Measurements from ENCODE around the gene C12orf57. TPM values are rescaled to one million over a fixed set of nuclear protein-coding genes. Genes with fewer than 3 reads are reported as not detected.

C12orf57 gene
- total and polyA plus RNA-seq, 2 of the 13 experiments (the other 11 are each of a cell fraction or from before 2014, with no cell fraction given) = 84.0 to 287 TPM

- 92% methylated on average over 6 of the region's 6 CpGs for WGBS (ENCODE audit: low lambda C conversion rate)
- Histone ChIP-seq H3K4me3 (replicated peaks in 1 of 3; ENCODE audit: insufficient read depth in 1 of 3, low read depth in 2 of 3, low read length in 3 of 3) (no peak overlapping the region), H3K9ac (ENCODE audit: insufficient read depth, low read depth, low read length) (no peak overlapping the region), H3K79me2 (ENCODE audit: insufficient read depth, low read length) (peaks cover 4% of the 10 kb centered on the region), H3K27ac (ENCODE audit: extremely low read length, insufficient read depth, low read length) (no peak overlapping the region), H2AFZ (ENCODE audit: low read length) (no peak overlapping the region), H4K20me1 (ENCODE audit: insufficient read depth, low read length) (no peaks in the 10 kb centered on the region), H3K36me3 (replicated peaks in 1 of 2; ENCODE audit: control insufficient read depth in 1 of 2, insufficient read depth in 2 of 2, low read length in 2 of 2) (peaks cover 0 to 20% of the 10 kb centered on the region in 2 experiments; a peak in 3 of 5 replicates), H3K4me1 (ENCODE audit: insufficient read depth, low read length) (peaks cover 35% of the 10 kb centered on the region), H3K4me2 (ENCODE audit: low read depth, low read length) (no peak overlapping the region), H3K27me3 (ENCODE audit: control insufficient read depth in 1 of 2, insufficient read depth in 2 of 2, low read length in 2 of 2) (no peaks in the 10 kb centered on the region; a peak in 1 of 5 replicates), H3K9me3 (ENCODE audit: low read length) (no peaks in the 10 kb centered on the region)
- ATAC-seq (no peak), DNase-seq (ENCODE audit: low spot score) (no peak), FAIRE-seq (no peak)
- intact Hi-C loops (cut with micrococcal nuclease; ENCODE audit: unreplicated experiment) (loop anchor here (2.0 kb wide), 1 partner anchor 15 kb away; no protein-coding TSS in a partner anchor), in situ Hi-C loops (cut with HindIII; ENCODE audit: extremely low pct_ligation_motif_present, low pct_unique_long_range_greater_than_20kb) (no loop called here)
- BruUV-seq (replicated peaks) = no TSS peak
- POLR2A ChIA-PET = interaction anchor here (0.6 to 3.8 kb wide), 6 partner anchors 10 to 184 kb away, joined by 3 to 55 read pairs (median 16); partner anchors contain the start of genes C12orf57 and RNU7-1
- CTCF ChIA-PET (ENCODE audit: low intra/inter-chr PET ratio, low total read pairs) = interaction anchor here (0.8 to 1.9 kb wide), 4 partner anchors 14 to 55 kb away, joined by 4 to 16 read pairs (median 7); partner anchors contain the start of gene C12orf57
- TF ChIP-seq KDM5B (CRISPR knock-in tag; IDR thresholded peaks at IDR 0.05; ENCODE audit: borderline replicate concordance) (peak; percentile 1; the same call in 1 of the 2 replicates), SIN3B (IDR thresholded peaks at IDR 0.05; ENCODE audit: low read length) (no peak)
Observed at GRCh38 chr12:6923851-6924250, 20.0 kb upstream of the C12orf57 start.

GRCh38 chr12:6925239-6925539 is 18.6 kb upstream of the C12orf57 start:
- H3K4me1 ChIP-seq (ENCODE audit: insufficient read depth, low read length) = peaks cover 47% of the 10 kb centered on the region
- ChIA-PET POLR2A (interaction anchor here (1.0 to 3.8 kb wide), 14 partner anchors 9 to 183 kb away, joined by 3 to 55 read pairs (median 8); partner anchors contain the start of genes C12orf57, RNU7-1 and SPSB2), CTCF (ENCODE audit: low intra/inter-chr PET ratio, low total read pairs) (no interaction called here)
- H3K36me3 ChIP-seq (replicated peaks in 1 of 2; ENCODE audit: control insufficient read depth in 1 of 2, insufficient read depth in 2 of 2, low read length in 2 of 2) = peaks cover 0 to 12% of the 10 kb centered on the region in 2 experiments; a peak in 3 of 5 replicates
- in situ Hi-C loops (cut with HindIII; ENCODE audit: extremely low pct_ligation_motif_present, low pct_unique_long_range_greater_than_20kb) = no loop called here
- H3K9me3 ChIP-seq (ENCODE audit: low read length) = no peaks in the 10 kb centered on the region
- 75% methylated on average over 1 of the region's 1 CpG for WGBS (ENCODE audit: low lambda C conversion rate)
- intact Hi-C loops (cut with micrococcal nuclease; ENCODE audit: unreplicated experiment) = loop anchor here (2.0 to 5.0 kb wide), 2 partner anchors 14 to 187 kb away; no protein-coding TSS in a partner anchor
- H3K4me2 ChIP-seq (ENCODE audit: low read depth, low read length) = peak overlapping the region; percentile 80
- no peaks in the 10 kb centered on the region; a peak in 1 of 5 replicates for H3K27me3 ChIP-seq (ENCODE audit: control insufficient read depth in 1 of 2, insufficient read depth in 2 of 2, low read length in 2 of 2)
- H3K4me3 ChIP-seq (replicated peaks in 1 of 3; ENCODE audit: insufficient read depth in 1 of 3, low read depth in 2 of 3, low read length in 3 of 3) = no peak overlapping the region
- no peak overlapping the region for H2AFZ ChIP-seq (ENCODE audit: low read length)
- peaks cover 17% of the 10 kb centered on the region for H3K79me2 ChIP-seq (ENCODE audit: insufficient read depth, low read length)
- H3K9ac ChIP-seq (ENCODE audit: insufficient read depth, low read depth, low read length) = 0 out of 2 replicates have a peak overlapping the region, but pooled peaks have one; percentile 13
- BruUV-seq (replicated peaks) = no TSS peak
- H3K27ac ChIP-seq (ENCODE audit: extremely low read length, insufficient read depth, low read length) = no peak overlapping the region
- peak; percentile 5 for ATAC-seq
- no peaks in the 10 kb centered on the region for H4K20me1 ChIP-seq (ENCODE audit: insufficient read depth, low read length)
- no peak for FAIRE-seq
- no peak for DNase-seq (ENCODE audit: low spot score)
- TF ChIP-seq EHMT2 (IDR thresholded peaks at IDR 0.05; ENCODE audit: borderline replicate concordance, low read depth, low read length) (no peak), HNRNPL (IDR thresholded peaks at IDR 0.05; ENCODE audit: low read depth, low read length) (no peak), ZNF512B (CRISPR knock-in tag; IDR thresholded peaks at IDR 0.05; ENCODE audit: borderline replicate concordance) (no peak), FOSL2 (CRISPR knock-in tag; IDR thresholded peaks at IDR 0.05) (no peak), GLI4 (CRISPR knock-in tag; IDR thresholded peaks at IDR 0.05; ENCODE audit: borderline replicate concordance) (no peak), TBL1XR1 (IDR thresholded peaks at IDR 0.05; ENCODE audit: borderline replicate concordance, low read length, partially characterized antibody) (no peak), ZEB1 (IDR thresholded peaks at IDR 0.05; ENCODE audit: insufficient replicate concordance, low read depth) (no peak), ZNF839 (CRISPR knock-in tag; IDR thresholded peaks at IDR 0.05; ENCODE audit: borderline replicate concordance) (no peak), ZNF775 (CRISPR knock-in tag; IDR thresholded peaks at IDR 0.05; ENCODE audit: borderline replicate concordance) (no peak), ZNF597 (CRISPR knock-in tag; IDR thresholded peaks at IDR 0.05) (no peak), MED1 (CRISPR knock-in tag; IDR thresholded peaks at IDR 0.05) (no peak), ZSCAN22 (CRISPR knock-in tag; IDR thresholded peaks at IDR 0.05) (no peak), TEAD3 (CRISPR knock-in tag; optimal IDR thresholded peaks at IDR 0.05; ENCODE audit: borderline replicate concordance) (no peak)
